Ramos (cell line): ENCODE data around the gene NAA10.

Source experiments
- in situ Hi-C: fragments of 300-500 bp; cut with MboI; formaldehyde crosslinking; loops from one replicate; pipeline ENCODE4 v1.14.3; 2022; ENCODE audit warnings: low sequenced_read_pairs; ENCODE audit not compliant: unreplicated experiment

NAA10 gene

GRCh38 chrX:153951683-153952372 lies 17.0 kb upstream of the NAA10 start:
- in situ Hi-C loops = loop anchor here (10.0 kb wide), 1 partner anchor 187 kb away; the partner anchor contains the start of gene PLXNB3

GRCh38 chrX:153950127-153950526 lies 15.3 kb upstream of the NAA10 start:
- in situ Hi-C loops = loop anchor here (10.0 kb wide), 1 partner anchor 185 kb away; the partner anchor contains the start of gene PLXNB3

GRCh38 chrX:153948847-153949805 lies 14.3 kb upstream of the NAA10 start:
- in situ Hi-C loops = no loop called here

GRCh38 chrX:153948002-153948466 lies 13.2 kb upstream of the NAA10 start:
- in situ Hi-C loops = no loop called here

GRCh38 chrX:153947009-153947769 lies 12.4 kb upstream of the NAA10 start:
- in situ Hi-C loops = no loop called here

GRCh38 chrX:153945956-153946943 lies 11.4 kb upstream of the NAA10 start:
- in situ Hi-C loops = no loop called here

- in situ Hi-C loops = no loop called here
These were observed 9.9 kb upstream of the NAA10 start for GRCh38 chrX:153944800-153945150.

- in situ Hi-C loops = no loop called here
These were observed 9.4 kb upstream of the NAA10 start, which contains the start of gene RENBP for GRCh38 chrX:153944140-153944799. Gene RENBP, minus strand, starts transcription at chrX:153944643. Its CDS starts 33 bp downstream, at chrX:153944610.

- in situ Hi-C loops = no loop called here
These were observed 6.8 kb upstream of the NAA10 start for GRCh38 chrX:153941336-153942252.

GRCh38 chrX:153939573-153939972 lies 4.7 kb upstream of the NAA10 start:
- in situ Hi-C loops = loop anchor here (10.0 kb wide), 1 partner anchor 145 kb away; the partner anchor contains the start of genes IDH3G and SSR4

- in situ Hi-C loops = loop anchor here (10.0 kb wide), 1 partner anchor 144 kb away; the partner anchor contains the start of genes IDH3G and SSR4
These were observed 3.5 kb upstream of the NAA10 start for GRCh38 chrX:153938226-153938786.

GRCh38 chrX:153937056-153937455 lies 2.2 kb upstream of the NAA10 start:
- in situ Hi-C loops = loop anchor here (10.0 kb wide), 1 partner anchor 142 kb away; the partner anchor contains the start of genes IDH3G and SSR4

GRCh38 chrX:153935326-153935851 lies 552 bp upstream of the NAA10 start:
- in situ Hi-C loops = loop anchor here (10.0 kb wide), 1 partner anchor 141 kb away; the partner anchor contains the start of genes IDH3G and SSR4

GRCh38 chrX:153934148-153934761 lies 582 bp downstream of the NAA10 start:
- in situ Hi-C loops = loop anchor here (10.0 kb wide), 1 partner anchor 139 kb away; the partner anchor contains the start of genes IDH3G and SSR4

GRCh38 chrX:153933748-153934147 lies 1.1 kb downstream of the NAA10 start:
- in situ Hi-C loops = loop anchor here (10.0 kb wide), 1 partner anchor 139 kb away; the partner anchor contains the start of genes IDH3G and SSR4
